A204.1 (cell line): ENCODE data around the gene ACACA.

ENCODE experiments used
- FAIRE-seq: peaks from 2 replicates; lab custom pipeline; 2012; peaks lifted over from hg19 to GRCh38; lab: Jason Lieb, UNC

Gene ACACA

GRCh38 chr17:37124821-37125173 lies 281.8 kb downstream of the ACACA start:
- no peak for FAIRE-seq

GRCh38 chr17:37123941-37124820 lies 282.5 kb downstream of the ACACA start:
- FAIRE-seq: no peak

GRCh38 chr17:37123386-37123785 lies 283.2 kb downstream of the ACACA start:
- FAIRE-seq: no peak

- FAIRE-seq: no peak
Observed at GRCh38 chr17:37121616-37122015, 285.0 kb downstream of the ACACA start.

GRCh38 chr17:37118366-37119137 lies 288.1 kb downstream of the ACACA start:
- FAIRE-seq: no peak

- no peak for FAIRE-seq
Observed at GRCh38 chr17:37117373-37118142, 289.1 kb downstream of the ACACA start.

GRCh38 chr17:37116671-37117185 lies 289.9 kb downstream of the ACACA start:
- FAIRE-seq: no peak

- FAIRE-seq: no peak
Observed at GRCh38 chr17:37111329-37111728, 295.3 kb downstream of the ACACA start.

GRCh38 chr17:37110746-37111145 lies 295.9 kb downstream of the ACACA start:
- FAIRE-seq: no peak

- FAIRE-seq: no peak
Observed at GRCh38 chr17:37109731-37110710, 296.6 kb downstream of the ACACA start.

GRCh38 chr17:37109106-37109505 lies 297.5 kb downstream of the ACACA start:
- no peak for FAIRE-seq

GRCh38 chr17:37107406-37108083 lies 299.1 kb downstream of the ACACA start:
- no peak for FAIRE-seq

GRCh38 chr17:37106049-37106448 lies 300.6 kb downstream of the ACACA start:
- FAIRE-seq: no peak

- FAIRE-seq: no peak
Observed at GRCh38 chr17:37103231-37103630, 303.4 kb downstream of the ACACA start.

- FAIRE-seq: no peak
Observed at GRCh38 chr17:37101306-37101705, 305.3 kb downstream of the ACACA start.

GRCh38 chr17:37100231-37100630 lies 306.4 kb downstream of the ACACA start:
- FAIRE-seq: no peak

GRCh38 chr17:37098910-37099664 lies 307.5 kb downstream of the ACACA start:
- no peak for FAIRE-seq

GRCh38 chr17:37098152-37098551 lies 308.5 kb downstream of the ACACA start:
- FAIRE-seq: no peak

- no peak for FAIRE-seq
Observed at GRCh38 chr17:37097154-37097553, 309.5 kb downstream of the ACACA start.

- FAIRE-seq: no peak
Observed at GRCh38 chr17:37096071-37096470, 310.6 kb downstream of the ACACA start.
